HG02943 (cell line): ENCODE data around the gene MYL1.

Source experiments
- ATAC-seq: cut with Tn5 transposase; IDR thresholded peaks from one replicate; pipeline ENCODE4 v1.9.1; 2021; ENCODE audit warnings: mild to moderate bottlenecking, low read depth, moderate library complexity; ENCODE audit not compliant: unreplicated experiment

Gene MYL1

DNA sequence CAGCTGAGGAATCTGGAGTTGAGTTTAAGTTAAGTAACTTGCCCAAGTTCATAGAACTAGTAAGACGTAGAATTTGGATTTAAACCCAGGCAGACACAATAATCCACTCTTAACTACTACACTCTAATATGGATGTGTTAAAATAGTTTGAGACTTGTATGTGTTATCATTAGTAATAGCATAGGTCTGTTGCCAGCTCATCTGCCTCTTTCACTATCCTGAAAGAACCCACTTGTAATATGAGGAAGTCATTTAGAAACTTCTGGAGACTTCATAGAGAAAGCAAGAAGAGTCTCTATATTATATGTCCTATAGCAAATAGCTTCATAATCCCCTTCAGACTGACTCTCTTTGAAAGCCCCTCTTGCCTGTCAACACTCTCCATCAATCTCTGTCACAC is 46.7 kb downstream of the MYL1 start:
- ATAC-seq = no peak

DNA sequence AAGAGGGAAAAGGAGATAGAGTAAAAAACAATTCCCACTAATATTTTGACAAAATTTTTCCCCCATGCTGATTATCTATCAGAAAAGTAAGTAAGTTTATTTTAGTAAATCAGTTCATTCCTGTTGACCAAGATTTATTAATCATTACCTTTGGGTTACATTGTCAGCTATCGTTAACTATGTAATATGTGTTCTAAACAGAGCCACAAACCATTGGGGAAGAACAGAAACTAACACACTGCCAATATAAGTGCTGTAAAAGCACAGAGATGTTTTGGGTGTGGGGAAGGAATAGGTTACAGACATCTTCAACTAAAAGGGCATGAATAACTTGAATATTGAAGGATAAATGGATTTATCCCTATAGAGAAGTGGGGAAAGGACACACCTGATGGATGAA is 47.3 kb downstream of the MYL1 start:
- ATAC-seq = peak; percentile 53

DNA sequence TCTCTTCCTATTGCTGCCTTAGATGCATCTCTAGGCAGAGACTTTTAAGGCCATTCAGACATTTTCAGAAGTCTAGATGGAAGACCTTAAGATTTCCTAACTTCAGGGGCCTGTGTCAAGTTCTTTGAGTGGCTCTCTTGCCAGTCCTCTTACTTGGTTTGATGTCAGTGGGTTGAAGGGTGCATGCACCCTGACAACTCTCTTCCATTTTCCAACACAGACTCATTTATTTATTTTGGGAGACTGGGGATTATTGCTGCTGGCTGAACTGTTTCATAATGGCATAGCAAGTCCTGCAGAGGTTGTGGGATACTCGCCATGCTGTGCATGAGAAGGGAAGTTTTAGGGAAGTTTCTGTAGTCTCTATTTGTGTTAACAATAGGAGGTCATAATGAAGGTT is 50.7 kb downstream of the MYL1 start:
- ATAC-seq = no peak

DNA sequence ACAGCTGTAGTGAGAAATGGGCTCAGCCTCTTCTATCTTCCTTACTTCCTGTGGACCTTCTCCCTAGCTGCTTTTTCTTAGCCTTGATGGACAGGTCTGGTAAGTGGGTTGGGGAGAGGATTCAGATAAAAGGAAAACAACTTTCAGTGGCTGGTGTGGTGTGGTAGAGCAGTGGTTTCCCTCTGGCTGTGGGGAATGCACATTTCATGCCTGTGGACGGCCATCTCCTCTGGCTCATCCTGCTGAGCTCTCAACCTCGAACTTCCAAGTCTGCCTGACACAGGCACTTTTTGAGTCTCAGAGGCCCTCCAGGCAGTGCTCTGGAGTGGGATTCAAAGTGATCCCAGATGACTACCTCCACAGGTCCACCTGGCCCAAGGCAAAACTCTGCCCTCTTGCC is 51.1 kb downstream of the MYL1 start:
- ATAC-seq = no peak

DNA sequence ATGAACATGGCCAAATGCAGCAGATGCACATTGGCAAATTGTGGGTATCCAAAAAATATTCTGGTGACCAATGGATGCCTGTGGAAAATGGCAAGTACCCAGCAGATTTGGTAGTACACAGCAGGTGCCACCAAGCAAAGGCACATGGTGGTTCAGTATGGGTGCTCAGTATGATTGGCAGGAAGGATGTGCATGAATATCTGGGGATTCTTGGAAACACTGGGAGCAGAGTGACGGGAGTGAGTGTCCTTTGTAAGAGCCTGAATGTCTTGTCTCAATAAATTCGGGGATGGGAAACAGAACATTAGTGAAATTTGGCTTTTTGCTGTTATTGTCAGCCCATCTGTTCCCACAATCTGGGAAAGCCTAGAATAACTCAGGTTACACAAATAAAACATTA is 52.9 kb downstream of the MYL1 start:
- ATAC-seq = no peak

DNA sequence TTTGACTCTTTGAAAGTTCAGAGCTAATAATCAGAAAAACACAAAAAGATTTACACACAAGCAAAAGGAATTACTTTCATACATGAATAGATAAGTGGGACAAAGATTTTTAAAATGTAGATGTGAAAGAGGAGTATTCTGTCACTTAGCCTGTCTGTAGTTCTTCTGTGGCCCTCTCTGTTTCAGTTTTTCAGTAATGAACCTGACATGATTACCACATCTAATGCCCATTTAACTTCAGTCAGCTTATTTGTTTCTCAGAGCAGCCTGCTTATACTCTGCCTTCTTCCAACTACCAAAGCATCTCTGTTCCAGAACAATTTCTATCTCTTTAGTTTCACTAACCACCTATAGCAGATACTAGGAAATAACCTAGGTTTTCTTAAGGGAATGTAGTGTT is 55.3 kb downstream of the MYL1 start:
- no peak for ATAC-seq

DNA sequence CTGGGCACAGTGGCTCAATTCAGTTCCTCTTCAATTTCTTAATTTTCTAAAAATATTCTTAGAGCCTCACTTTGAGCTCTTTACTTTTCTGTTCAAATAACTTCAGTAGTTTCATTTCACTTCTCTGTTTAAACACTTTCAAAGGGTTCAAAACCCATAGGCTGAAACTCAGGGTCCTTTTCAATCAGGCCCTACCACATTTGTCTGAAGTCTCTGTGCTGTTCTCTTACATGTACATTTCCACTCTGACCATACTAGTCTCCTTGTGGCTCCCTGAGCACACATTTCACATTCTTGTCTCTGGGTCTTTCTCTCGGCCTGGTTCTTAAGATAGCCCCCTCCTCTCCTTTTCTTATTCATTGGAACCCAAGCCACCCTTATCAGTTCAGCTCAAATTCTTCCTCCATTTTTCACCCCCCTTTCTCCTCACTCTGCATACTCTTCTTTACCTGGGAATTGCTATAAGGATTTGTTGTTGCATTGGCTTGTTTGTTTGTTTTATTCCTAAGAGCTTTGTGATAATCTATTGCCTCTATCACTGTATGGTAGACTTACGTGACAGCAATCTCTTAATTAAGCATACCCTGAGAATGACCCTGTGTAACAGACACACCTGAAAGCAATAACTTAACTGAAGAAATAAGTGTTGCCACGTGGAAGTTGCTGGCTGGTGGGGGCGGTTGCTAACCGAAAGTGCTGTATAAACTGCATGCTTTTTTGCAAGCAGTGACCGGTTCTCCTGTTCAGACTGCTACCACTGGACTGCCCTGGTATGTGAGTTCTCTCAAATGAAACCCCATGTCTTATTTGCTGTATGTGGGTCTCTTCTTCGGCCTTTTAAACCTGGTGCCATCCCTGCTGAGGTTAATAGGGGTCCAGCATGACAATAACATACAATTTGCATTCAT is 62.0 kb downstream of the MYL1 start:
- no peak for ATAC-seq

DNA sequence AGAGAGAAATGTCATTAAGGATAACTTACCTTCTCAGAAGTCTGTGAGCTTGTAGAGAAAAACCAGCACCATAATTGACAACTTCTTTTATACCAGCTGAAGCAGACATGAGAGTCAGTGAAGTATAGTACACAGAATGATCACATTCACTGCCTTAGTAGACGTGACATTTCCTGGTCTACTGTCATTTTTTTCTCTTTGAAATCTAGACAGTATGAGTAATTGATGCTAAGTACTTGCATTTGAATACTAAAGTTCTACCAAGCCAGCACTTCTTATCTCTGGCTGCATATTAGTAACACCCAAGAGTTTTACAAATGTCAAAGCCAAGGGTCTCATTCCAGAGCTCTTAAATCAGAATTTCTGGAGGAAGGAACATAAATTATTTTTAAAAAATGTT is 64.4 kb downstream of the MYL1 start:
- no peak for ATAC-seq
